B cell (primary cell): ENCODE data around the gene CGB3.

Source experiments
- CTCF ChIP-seq: fragments of 200-600 bp; IDR thresholded peaks from one replicate; pipeline ENCODE4 v1.8.0; 2022; ENCODE audit warnings: antibody characterized with exemption, mild to moderate bottlenecking
- EZH2 ChIP-seq: IDR thresholded peaks from 2 replicates; pipeline ENCODE4 v1.6.1; 2012; ENCODE audit warnings: borderline replicate concordance, low read depth, mild to moderate bottlenecking, moderate library complexity, low read length; ENCODE audit not compliant: insufficient read depth, poor library complexity, severe bottlenecking

- TF ChIP-seq CTCF (no peak), EZH2 (no peak)
Measured at GRCh38 chr19:48991873-48992580, 32.1 kb downstream of the CGB3 start.
